Breast epithelium (tissue), 4 donors: ENCODE results near the gene KIRREL2. TPM values are rescaled to one million over a fixed set of nuclear protein-coding genes. Genes with fewer than 3 reads are reported as not detected.

Experiments used
- DNase-seq, 2 donors: peaks; one replicate each; pipeline ENCODE4 v3.0.0-alpha.2; 2019; ENCODE audit warnings: low spot score in 2 of 2
- H3K27ac ChIP-seq, 2 donors: fragments of 200-600 bp; sonication (generic) in 1 of 2; one replicate each; pipeline ENCODE4 v1.5.1; 2016 to 2019; ENCODE audit warnings: mild to moderate bottlenecking in 1 of 2
- H3K27me3 ChIP-seq, 2 donors: fragments of 200-600 bp; sonication (generic) in 1 of 2; one replicate each; pipeline versions ENCODE4 v1.5.1 to v1.6.0; 2017 to 2019; ENCODE audit warnings: control low read depth in 1 of 2, mild to moderate bottlenecking in 1 of 2
- H3K36me3 ChIP-seq: fragments of 200-600 bp; one replicate; pipeline ENCODE4 v1.5.1; 2019
- H3K4me1 ChIP-seq, 2 donors: fragments of 200-600 bp; sonication (generic); one replicate each; pipeline ENCODE4 v1.5.1; 2016 to 2019; ENCODE audit warnings: control low read depth in 1 of 2
- H3K4me3 ChIP-seq, 3 donors: fragments of 200-600 bp; sonication (generic); 1 replicate in 2 of 3; 2 replicates in 1 of 3; pipeline ENCODE4 v1.5.1; 2016 to 2019; ENCODE audit warnings: mild to moderate bottlenecking in 3 of 3, moderate library complexity in 2 of 3
- H3K9me3 ChIP-seq, 2 donors: fragments of 200-600 bp; sonication (generic) in 1 of 2; one replicate each; pipeline ENCODE4 v1.5.1; 2016 to 2019; ENCODE audit warnings: control low read depth in 1 of 2
- POLR2A ChIP-seq: fragments of 450-650 bp; IDR thresholded peaks from one replicate; pipeline ENCODE4 v1.6.1; 2016; ENCODE audit warnings: antibody characterized with exemption, mild to moderate bottlenecking, moderate library complexity
- POLR2AphosphoS5 ChIP-seq, 3 donors: sonication (generic); formaldehyde crosslinking; IDR thresholded peaks; one replicate each; pipeline ENCODE4 v1.6.1; 2017; ENCODE audit warnings: antibody characterized with exemption in 3 of 3
- intact Hi-C: fragments of 100-400 bp; cut with DNase I; formaldehyde crosslinking; loops from one replicate; pipeline ENCODE4 v1.15.1; 2023; ENCODE audit warnings: low total_unique reads
- total RNA-seq, 3 donors: library from RNA; depleted of rRNA; stranded (reverse); fragments of >200 nt; gene quantifications; one replicate each; pipeline ENCODE4 v1.1.0, GENCODE V29; 2016
- TF ChIP-seq, protein P1 (sequence below), 3 donors: fragments of 450-650 bp; IDR thresholded peaks; one replicate each; pipeline ENCODE4 v1.5.1; 2016 to 2017; ENCODE audit warnings: antibody characterized with exemption in 3 of 3, mild to moderate bottlenecking in 3 of 3, moderate library complexity in 3 of 3

The KIRREL2 gene
- total RNA-seq, 3 donors from 2014 or later = 0.15 to 0.66 TPM; not detected in 1

- Histone ChIP-seq H3K27me3 (no peaks in the 10 kb centered on the region), H3K9me3 (no peaks in the 10 kb centered on the region), H3K27ac (peak overlapping the region in 1 of 2 donors; percentile 38), H3K4me3 (no peak overlapping the region), H3K4me1 (no peaks in the 10 kb centered on the region), H3K36me3 (no peaks in the 10 kb centered on the region)
- intact Hi-C loops = no loop called here
- TF ChIP-seq, protein P1, sequence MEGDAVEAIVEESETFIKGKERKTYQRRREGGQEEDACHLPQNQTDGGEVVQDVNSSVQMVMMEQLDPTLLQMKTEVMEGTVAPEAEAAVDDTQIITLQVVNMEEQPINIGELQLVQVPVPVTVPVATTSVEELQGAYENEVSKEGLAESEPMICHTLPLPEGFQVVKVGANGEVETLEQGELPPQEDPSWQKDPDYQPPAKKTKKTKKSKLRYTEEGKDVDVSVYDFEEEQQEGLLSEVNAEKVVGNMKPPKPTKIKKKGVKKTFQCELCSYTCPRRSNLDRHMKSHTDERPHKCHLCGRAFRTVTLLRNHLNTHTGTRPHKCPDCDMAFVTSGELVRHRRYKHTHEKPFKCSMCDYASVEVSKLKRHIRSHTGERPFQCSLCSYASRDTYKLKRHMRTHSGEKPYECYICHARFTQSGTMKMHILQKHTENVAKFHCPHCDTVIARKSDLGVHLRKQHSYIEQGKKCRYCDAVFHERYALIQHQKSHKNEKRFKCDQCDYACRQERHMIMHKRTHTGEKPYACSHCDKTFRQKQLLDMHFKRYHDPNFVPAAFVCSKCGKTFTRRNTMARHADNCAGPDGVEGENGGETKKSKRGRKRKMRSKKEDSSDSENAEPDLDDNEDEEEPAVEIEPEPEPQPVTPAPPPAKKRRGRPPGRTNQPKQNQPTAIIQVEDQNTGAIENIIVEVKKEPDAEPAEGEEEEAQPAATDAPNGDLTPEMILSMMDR (IDR thresholded peaks at IDR 0.05) = no peak
- TF ChIP-seq POLR2A = no peak
- TF ChIP-seq POLR2AphosphoS5 (IDR thresholded peaks at IDR 0.05) = no peak
- no peak for DNase-seq
Observed at GRCh38 chr19:35911173-35911572, 54.5 kb downstream of the KIRREL2 start.

DNA sequence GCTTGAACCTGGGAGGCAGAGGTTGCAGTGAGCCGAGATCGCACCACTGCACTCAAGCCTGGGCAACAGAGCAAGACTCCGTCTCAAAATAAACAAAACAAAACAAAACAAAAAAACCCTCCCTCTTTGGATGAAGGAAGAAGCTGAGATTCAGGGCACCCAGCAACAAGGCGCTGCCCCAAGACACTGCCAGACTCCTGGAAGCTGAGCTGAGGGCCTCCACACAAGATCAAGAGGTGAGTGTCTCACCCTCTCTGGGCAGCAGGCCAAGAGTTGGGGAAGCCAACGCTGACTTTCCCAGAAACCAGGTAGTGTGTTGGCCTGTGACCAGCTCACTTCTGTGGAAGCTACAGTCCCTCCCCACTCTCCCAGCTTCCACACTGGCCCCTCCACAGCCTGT is 55.1 kb downstream of the KIRREL2 start:
- intact Hi-C loops = no loop called here
- H3K4me1 ChIP-seq = no peaks in the 10 kb centered on the region
- H3K4me3 ChIP-seq = no peak overlapping the region
- H3K27me3 ChIP-seq = no peaks in the 10 kb centered on the region
- H3K9me3 ChIP-seq = no peaks in the 10 kb centered on the region
- no peaks in the 10 kb centered on the region for H3K36me3 ChIP-seq
- TF ChIP-seq POLR2A = no peak
- no peak for TF ChIP-seq POLR2AphosphoS5 (IDR thresholded peaks at IDR 0.05)
- TF ChIP-seq, protein P1 (IDR thresholded peaks at IDR 0.05) = no peak
- peak in 1 of 2 donors; percentile 75 for DNase-seq
- peak overlapping the region in 1 of 2 donors; percentile 38 for H3K27ac ChIP-seq

- H3K9me3 ChIP-seq = no peaks in the 10 kb centered on the region
- no peak overlapping the region for H3K27ac ChIP-seq
- no peaks in the 10 kb centered on the region for H3K36me3 ChIP-seq
- no peak for DNase-seq
- no peaks in the 10 kb centered on the region for H3K27me3 ChIP-seq
- intact Hi-C loops = no loop called here
- TF ChIP-seq, protein P1 (IDR thresholded peaks at IDR 0.05) = no peak
- TF ChIP-seq POLR2AphosphoS5 (IDR thresholded peaks at IDR 0.05) (no peak), POLR2A (no peak)
- H3K4me1 ChIP-seq = no peaks in the 10 kb centered on the region
- no peak overlapping the region for H3K4me3 ChIP-seq
Observed at GRCh38 chr19:35913589-35913988, 56.9 kb downstream of the KIRREL2 start.

DNA sequence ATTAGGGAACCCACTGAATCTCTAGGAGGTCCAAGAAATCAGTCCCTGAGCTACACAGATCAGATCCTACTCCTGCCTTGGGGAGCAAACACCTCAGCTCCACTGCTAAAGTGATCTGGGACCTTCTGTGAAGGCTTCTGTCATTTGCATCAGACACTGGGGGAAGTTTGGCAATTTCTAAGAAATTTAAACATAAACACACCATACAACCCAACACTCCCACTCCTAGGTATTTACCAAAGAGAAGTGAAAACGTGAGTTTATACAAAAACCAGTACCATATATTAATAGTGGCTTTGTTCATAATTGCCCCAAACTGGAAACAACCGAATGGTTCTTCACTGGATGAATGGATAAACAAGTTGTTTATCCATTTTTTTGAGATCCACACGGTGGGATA is 58.7 kb downstream of the KIRREL2 start:
- no peak overlapping the region for H3K27ac ChIP-seq
- no peaks in the 10 kb centered on the region for H3K36me3 ChIP-seq
- intact Hi-C loops = no loop called here
- H3K9me3 ChIP-seq = no peaks in the 10 kb centered on the region
- no peak overlapping the region for H3K4me3 ChIP-seq
- TF ChIP-seq POLR2AphosphoS5 (IDR thresholded peaks at IDR 0.05) (no peak), POLR2A (no peak)
- TF ChIP-seq, protein P1 (IDR thresholded peaks at IDR 0.05) = no peak
- DNase-seq = no peak
- H3K27me3 ChIP-seq = no peaks in the 10 kb centered on the region
- H3K4me1 ChIP-seq = no peaks in the 10 kb centered on the region

Other genes with a start within 250 kb of the KIRREL2 start
- 10 to 100 TPM in 1 of 3 donors, 1 to 10 TPM in 2; 5.9 to 13.0 (median 9.5) TPM for gene HAUS5, start 244.2 kb upstream of the KIRREL2 start, total RNA-seq
- 10 to 100 TPM; 44.6 to 51.4 (median 44.6) TPM for gene RBM42, start 227.9 kb upstream of the KIRREL2 start, total RNA-seq
- under 1 TPM in 1 of 3 donors, not detected in 2; 0.59 TPM for gene ETV2, start 215.2 kb upstream of the KIRREL2 start, total RNA-seq
- gene COX6B1, start 208.6 kb upstream of the KIRREL2 start, total RNA-seq = 100 to 1,000 TPM; 320 to 418 (median 391) TPM
- not detected for gene UPK1A, start 190.4 kb upstream of the KIRREL2 start, total RNA-seq
- under 1 TPM in 1 of 3 donors, not detected in 2; 0.33 TPM for gene ZBTB32, start 152.4 kb upstream of the KIRREL2 start, total RNA-seq
- 10 to 100 TPM; 14.2 to 16.2 (median 16.1) TPM for gene KMT2B, start 138.9 kb upstream of the KIRREL2 start, total RNA-seq
- 10 to 100 TPM in 2 of 3 donors, 1 to 10 TPM in 1; 8.8 to 16.1 (median 14.1) TPM for gene IGFLR1, start 114.5 kb upstream of the KIRREL2 start, total RNA-seq
- gene U2AF1L4, start 111.5 kb upstream of the KIRREL2 start, total RNA-seq = 10 to 100 TPM; 15.7 to 37.5 (median 19.5) TPM
- 10 to 100 TPM; 37.4 to 54.1 (median 54.0) TPM for gene PSENEN, start 111.3 kb upstream of the KIRREL2 start, total RNA-seq
- 10 to 100 TPM; 12.8 to 15.4 (median 14.2) TPM for gene LIN37, start 108.3 kb upstream of the KIRREL2 start, total RNA-seq
- 100 to 1,000 TPM in 1 of 3 donors, 10 to 100 TPM in 2; 31.0 to 144 (median 81.9) TPM for gene HSPB6, start 99.9 kb upstream of the KIRREL2 start, total RNA-seq
- 1 to 10 TPM; 5.7 to 6.4 (median 6.2) TPM for gene PROSER3, start 98.7 kb upstream of the KIRREL2 start, total RNA-seq
- 10 to 100 TPM in 2 of 3 donors, 1 to 10 TPM in 1; 5.1 to 17.7 (median 12.8) TPM for gene ARHGAP33, start 81.3 kb upstream of the KIRREL2 start, total RNA-seq
- not detected for gene PRODH2, start 44.1 kb upstream of the KIRREL2 start, total RNA-seq
- gene NPHS1, start 4.4 kb upstream of the KIRREL2 start, total RNA-seq = under 1 TPM in 1 of 3 donors, not detected in 2; 0.15 TPM
- gene APLP1, start 11.7 kb downstream of the KIRREL2 start, total RNA-seq = 1 to 10 TPM; 2.6 to 4.2 (median 3.3) TPM
- 10 to 100 TPM in 1 of 3 donors, 1 to 10 TPM in 2; 4.3 to 15.2 (median 7.9) TPM for gene NFKBID, start 43.6 kb downstream of the KIRREL2 start, total RNA-seq
- 1 to 10 TPM; 3.3 to 7.2 (median 3.5) TPM for gene HCST, start 45.6 kb downstream of the KIRREL2 start, total RNA-seq
- gene TYROBP, start 51.4 kb downstream of the KIRREL2 start, total RNA-seq = 100 to 1,000 TPM in 2 of 3 donors, 10 to 100 TPM in 1; 56.4 to 239 (median 112) TPM
- gene LRFN3, start 79.5 kb downstream of the KIRREL2 start, total RNA-seq = 1 to 10 TPM; 5.2 to 6.7 (median 5.4) TPM
- 10 to 100 TPM; 47.5 to 58.8 (median 48.8) TPM for gene SDHAF1, start 138.3 kb downstream of the KIRREL2 start, total RNA-seq
- gene SYNE4, start 151.9 kb downstream of the KIRREL2 start, total RNA-seq = 10 to 100 TPM in 1 of 3 donors, 1 to 10 TPM in 1, under 1 TPM in 1; 0.16 to 15.5 (median 9.5) TPM
- gene ALKBH6, start 157.3 kb downstream of the KIRREL2 start, total RNA-seq = 10 to 100 TPM; 18.0 to 23.0 (median 20.3) TPM
- 10 to 100 TPM in 1 of 3 donors, 1 to 10 TPM in 2; 7.5 to 13.4 (median 7.6) TPM for gene CLIP3, start 176.0 kb downstream of the KIRREL2 start, total RNA-seq
- gene THAP8, start 197.4 kb downstream of the KIRREL2 start, total RNA-seq = 10 to 100 TPM in 2 of 3 donors, 1 to 10 TPM in 1; 8.6 to 11.0 (median 10.2) TPM
- gene WDR62, start 198.0 kb downstream of the KIRREL2 start, total RNA-seq = under 1 TPM; 0.59 to 0.98 (median 0.80) TPM